HEK293 (cell line): Measurements from ENCODE around the gene BOC.

Source experiments
- CTCF ChIA-PET: fragments of 350-600 bp; formaldehyde crosslinking; extraction: SDS; loops from one replicate; lab custom pipeline; 2021; ENCODE audit warnings: antibody characterized with exemption; lab: Yijun Ruan, JAX
- POLR2A ChIA-PET: fragments of 300-600 bp; formaldehyde crosslinking; extraction: SDS; loops from one replicate; lab custom pipeline; 2020; ENCODE audit warnings: antibody characterized with exemption, inconsistent platforms; lab: Yijun Ruan, JAX
- H3K27ac ChIP-seq: fragments of 200-500 bp; sonication (Bioruptor generic); 2 replicates; pipeline ENCODE4 v1.5.1; 2014; ENCODE audit warnings: low read depth, low read length, control low read depth, inconsistent platforms; ENCODE audit errors: extremely low read depth
- H3K36me3 ChIP-seq, 2 experiments: fragments of 200-500 bp in 1 of 2; sonication (Bioruptor generic) in 1 of 2; 1 replicate in 1 of 2; 2 replicates in 1 of 2; pipeline ENCODE4 v1.5.1; 2014 to 2017; ENCODE audit warnings: inconsistent platforms in 2 of 2, low read length in 2 of 2; ENCODE audit not compliant: control insufficient read depth in 2 of 2, insufficient read depth in 1 of 2
- H3K4me1 ChIP-seq: fragments of 200-500 bp; sonication (Bioruptor generic); 2 replicates; pipeline ENCODE4 v1.5.1; 2014; ENCODE audit warnings: mild to moderate bottlenecking, low read length, inconsistent platforms; ENCODE audit not compliant: control insufficient read depth, insufficient read depth
- H3K4me3 ChIP-seq: 2 replicates; pipeline ENCODE4 v1.5.1; 2011; ENCODE audit warnings: low read depth, mild to moderate bottlenecking, control low read depth, low read length, moderate library complexity
- H3K9me3 ChIP-seq: fragments of 200-500 bp; sonication (Bioruptor generic); 2 replicates; pipeline ENCODE4 v1.5.1; 2014; ENCODE audit warnings: low read depth, low read length, inconsistent platforms; ENCODE audit not compliant: control insufficient read depth, insufficient read depth
- GLI2 ChIP-seq: fragments of 450-650 bp; formaldehyde crosslinking; IDR thresholded peaks from 2 replicates; pipeline ENCODE4; 2017; ENCODE audit warnings: missing biosample characterization, missing genetic modification characterization, low read depth, borderline replicate concordance
- HOXD13 ChIP-seq: sonication (generic); formaldehyde crosslinking; IDR thresholded peaks from 2 replicates; pipeline ENCODE4 v1.8.0; 2022; ENCODE audit warnings: missing genetic modification reagents, borderline replicate concordance
- IKZF3 ChIP-seq: fragments of 450-650 bp; IDR thresholded peaks from 2 replicates; pipeline ENCODE4 v1.5.0; 2018; ENCODE audit warnings: missing biosample characterization, mild to moderate bottlenecking, missing genetic modification characterization, moderate library complexity
- PRDM2 ChIP-seq: fragments of 450-650 bp; formaldehyde crosslinking; IDR thresholded peaks from 2 replicates; pipeline ENCODE4 v1.5.1; 2016; ENCODE audit warnings: missing biosample characterization, missing genetic modification characterization, borderline replicate concordance
- PRDM6 ChIP-seq: fragments of 450-650 bp; formaldehyde crosslinking; IDR thresholded peaks from 2 replicates; pipeline ENCODE4 v1.5.1; 2017; ENCODE audit warnings: missing biosample characterization, missing genetic modification characterization
- TCF7L2 ChIP-seq: IDR thresholded peaks from 2 replicates; pipeline ENCODE4 v1.6.1; 2011; ENCODE audit warnings: low read depth, mild to moderate bottlenecking, inconsistent platforms, low read length, moderate library complexity, borderline replicate concordance
- ZBTB8A ChIP-seq: fragments of 450-650 bp; formaldehyde crosslinking; IDR thresholded peaks from 2 replicates; pipeline ENCODE4 v1.5.1; 2016; ENCODE audit warnings: missing biosample characterization, missing genetic modification characterization
- ZNF223 ChIP-seq: fragments of 450-650 bp; formaldehyde crosslinking; IDR thresholded peaks from 2 replicates; pipeline ENCODE4 v1.5.1; 2016; ENCODE audit warnings: missing biosample characterization, missing genetic modification characterization
- ZNF280D ChIP-seq: fragments of 450-650 bp; formaldehyde crosslinking; IDR thresholded peaks from 2 replicates; pipeline ENCODE4 v1.5.1; 2016; ENCODE audit warnings: missing biosample characterization, missing genetic modification characterization
- ZNF350 ChIP-seq: fragments of 450-650 bp; formaldehyde crosslinking; IDR thresholded peaks from 2 replicates; pipeline ENCODE4 v1.5.0; 2017; ENCODE audit warnings: missing biosample characterization, mild to moderate bottlenecking, missing genetic modification characterization
- ZNF394 ChIP-seq: fragments of 450-650 bp; formaldehyde crosslinking; IDR thresholded peaks from 2 replicates; pipeline ENCODE4 v1.5.1; 2016; ENCODE audit warnings: missing biosample characterization, missing genetic modification characterization, mild to moderate bottlenecking, moderate library complexity, borderline replicate concordance
- ZNF558 ChIP-seq: fragments of 450-650 bp; formaldehyde crosslinking; IDR thresholded peaks from 2 replicates; pipeline ENCODE4 v1.5.1; 2016; ENCODE audit warnings: missing biosample characterization, missing genetic modification characterization
- ZNF600 ChIP-seq: fragments of 450-650 bp; formaldehyde crosslinking; IDR thresholded peaks from 2 replicates; pipeline ENCODE4 v1.5.1; 2016; ENCODE audit warnings: missing biosample characterization, missing genetic modification characterization
- ZNF658 ChIP-seq: fragments of 450-650 bp; formaldehyde crosslinking; IDR thresholded peaks from 2 replicates; pipeline ENCODE4; 2016; ENCODE audit warnings: missing biosample characterization, missing genetic modification characterization
- ZNF664 ChIP-seq: fragments of 450-650 bp; formaldehyde crosslinking; IDR thresholded peaks from 2 replicates; pipeline ENCODE4 v1.5.1; 2016; ENCODE audit warnings: missing biosample characterization, missing genetic modification characterization
- ZNF843 ChIP-seq: fragments of 450-650 bp; formaldehyde crosslinking; IDR thresholded peaks from 2 replicates; pipeline ENCODE4 v1.5.1; 2016; ENCODE audit warnings: missing biosample characterization, missing genetic modification characterization
- ZSCAN5A ChIP-seq: fragments of 450-650 bp; formaldehyde crosslinking; IDR thresholded peaks from 2 replicates; pipeline ENCODE4 v1.5.1; 2016; ENCODE audit warnings: missing biosample characterization, missing genetic modification characterization
- TF ChIP-seq, protein P1 (sequence below): fragments of 450-650 bp; formaldehyde crosslinking; IDR thresholded peaks from 2 replicates; pipeline ENCODE4 v1.5.1; 2017; ENCODE audit warnings: missing biosample characterization, missing genetic modification characterization
- TF ChIP-seq, protein P2 (sequence below): fragments of 450-650 bp; formaldehyde crosslinking; IDR thresholded peaks from 2 replicates; pipeline ENCODE4 v1.5.1; 2016; ENCODE audit warnings: missing biosample characterization, missing genetic modification characterization

The BOC gene

DNA sequence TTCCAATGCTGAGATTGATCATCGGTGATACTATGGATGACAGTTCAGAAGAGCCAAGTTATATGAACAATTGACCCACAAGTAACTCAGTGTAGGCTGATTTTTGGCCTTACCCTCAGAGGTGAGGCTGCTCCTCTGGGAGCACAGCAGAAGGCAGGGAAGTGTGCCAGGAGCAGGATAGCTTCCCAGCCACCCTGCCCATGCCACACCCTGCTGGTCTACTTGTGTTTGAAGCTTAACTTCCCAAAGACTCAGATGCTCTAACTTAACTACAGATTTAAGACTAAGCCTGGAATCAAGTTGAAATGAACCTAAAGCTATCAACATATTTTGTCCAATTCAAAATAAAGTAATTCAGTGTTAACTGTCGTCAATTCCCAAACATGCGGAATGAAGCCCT lies 77.5 kb downstream of the BOC start:
- POLR2A ChIA-PET, result interaction anchor here (0.6 kb wide), 1 partner anchor 237 kb away, joined by 3 read pairs; no protein-coding TSS in a partner anchor

GRCh38 chr3:113291572-113291971 lies 80.2 kb downstream of the BOC start:
- ChIA-PET POLR2A (no interaction called here), CTCF (no interaction called here)
- no peak overlapping the region for H3K4me3 ChIP-seq
- H3K9me3 ChIP-seq, result no peaks in the 10 kb centered on the region
- no peak overlapping the region for H3K27ac ChIP-seq
- H3K36me3 ChIP-seq, result peaks cover 0 to 7% of the 10 kb centered on the region in 2 experiments; a peak in 1 of 3 replicates
- H3K4me1 ChIP-seq, result no peaks in the 10 kb centered on the region
- no peak for TF ChIP-seq ZBTB8A (tag by site-specific recombination)
- no peak for TF ChIP-seq GLI2 (tag by site-specific recombination)
- no peak for TF ChIP-seq IKZF3 (tag by site-specific recombination)
- TF ChIP-seq ZSCAN5A (tag by site-specific recombination), result no peak
- TF ChIP-seq ZNF558, result no peak
- no peak for TF ChIP-seq ZNF394 (tag by site-specific recombination)
- no peak for TF ChIP-seq ZNF843 (tag by site-specific recombination)
- no peak for TF ChIP-seq PRDM2
- TF ChIP-seq, protein P1, sequence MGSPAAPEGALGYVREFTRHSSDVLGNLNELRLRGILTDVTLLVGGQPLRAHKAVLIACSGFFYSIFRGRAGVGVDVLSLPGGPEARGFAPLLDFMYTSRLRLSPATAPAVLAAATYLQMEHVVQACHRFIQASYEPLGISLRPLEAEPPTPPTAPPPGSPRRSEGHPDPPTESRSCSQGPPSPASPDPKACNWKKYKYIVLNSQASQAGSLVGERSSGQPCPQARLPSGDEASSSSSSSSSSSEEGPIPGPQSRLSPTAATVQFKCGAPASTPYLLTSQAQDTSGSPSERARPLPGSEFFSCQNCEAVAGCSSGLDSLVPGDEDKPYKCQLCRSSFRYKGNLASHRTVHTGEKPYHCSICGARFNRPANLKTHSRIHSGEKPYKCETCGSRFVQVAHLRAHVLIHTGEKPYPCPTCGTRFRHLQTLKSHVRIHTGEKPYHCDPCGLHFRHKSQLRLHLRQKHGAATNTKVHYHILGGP (tag by site-specific recombination), result no peak
- TF ChIP-seq ZNF600, result no peak
- no peak for TF ChIP-seq TCF7L2
- TF ChIP-seq, protein P2, sequence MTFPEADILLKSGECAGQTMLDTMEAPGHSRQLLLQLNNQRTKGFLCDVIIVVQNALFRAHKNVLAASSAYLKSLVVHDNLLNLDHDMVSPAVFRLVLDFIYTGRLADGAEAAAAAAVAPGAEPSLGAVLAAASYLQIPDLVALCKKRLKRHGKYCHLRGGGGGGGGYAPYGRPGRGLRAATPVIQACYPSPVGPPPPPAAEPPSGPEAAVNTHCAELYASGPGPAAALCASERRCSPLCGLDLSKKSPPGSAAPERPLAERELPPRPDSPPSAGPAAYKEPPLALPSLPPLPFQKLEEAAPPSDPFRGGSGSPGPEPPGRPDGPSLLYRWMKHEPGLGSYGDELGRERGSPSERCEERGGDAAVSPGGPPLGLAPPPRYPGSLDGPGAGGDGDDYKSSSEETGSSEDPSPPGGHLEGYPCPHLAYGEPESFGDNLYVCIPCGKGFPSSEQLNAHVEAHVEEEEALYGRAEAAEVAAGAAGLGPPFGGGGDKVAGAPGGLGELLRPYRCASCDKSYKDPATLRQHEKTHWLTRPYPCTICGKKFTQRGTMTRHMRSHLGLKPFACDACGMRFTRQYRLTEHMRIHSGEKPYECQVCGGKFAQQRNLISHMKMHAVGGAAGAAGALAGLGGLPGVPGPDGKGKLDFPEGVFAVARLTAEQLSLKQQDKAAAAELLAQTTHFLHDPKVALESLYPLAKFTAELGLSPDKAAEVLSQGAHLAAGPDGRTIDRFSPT (tag by site-specific recombination), result no peak
- no peak for TF ChIP-seq ZNF223
- no peak for TF ChIP-seq ZNF658 (tag by site-specific recombination)
- no peak for TF ChIP-seq ZNF280D
- TF ChIP-seq ZNF350 (tag by site-specific recombination), result no peak
- no peak for TF ChIP-seq PRDM6 (tag by site-specific recombination)
- no peak for TF ChIP-seq ZNF664 (tag by site-specific recombination)

More for the DNA sequence above, 77.5 kb downstream of the BOC start:
- TF ChIP-seq HOXD13, result no peak
- no peak for TF ChIP-seq ZNF394 (tag by site-specific recombination)
- no peak overlapping the region for H3K27ac ChIP-seq
- H3K36me3 ChIP-seq, result peaks cover 0 to 12% of the 10 kb centered on the region in 2 experiments; a peak in 1 of 3 replicates
- no peak overlapping the region for H3K4me3 ChIP-seq
- H3K4me1 ChIP-seq, result no peaks in the 10 kb centered on the region
- CTCF ChIA-PET, result interaction anchor here (0.6 to 3.8 kb wide), 25 partner anchors 10 to 480 kb away, joined by 3 to 38 read pairs (median 4); no protein-coding TSS in a partner anchor
- no peaks in the 10 kb centered on the region for H3K9me3 ChIP-seq
